GM12878 (cell line): Measurements from ENCODE around the gene LRRC37A3. TPM values are rescaled to one million over a fixed set of nuclear protein-coding genes. Genes with fewer than 3 reads are reported as not detected.

Experiments
- ATAC-seq: fragments of 200-7000 bp; cut with Tn5 transposase; 3 replicates; pipeline ENCODE4 v1.9.1; 2020; ENCODE audit warnings: mild to moderate bottlenecking, moderate library complexity
- BruUV-seq: library from RNA; stranded (reverse); fragments of 400-500 nt; replicated peaks from 2 replicates; lab custom pipeline; 2021; lab: Mats Ljungman, UMichigan
- CTCF ChIA-PET: fragments of 300-600 bp; sonication (Branson Sonifier 250); formaldehyde crosslinking; extraction: SDS; loops from one replicate; lab custom pipeline; 2021; ENCODE audit warnings: inconsistent platforms; lab: Yijun Ruan, JAX
- POLR2A ChIA-PET: fragments of 350-600 bp; formaldehyde crosslinking; extraction: SDS; loops from one replicate; lab custom pipeline; 2021; ENCODE audit warnings: inconsistent platforms; lab: Charles Lee
- RAD21 ChIA-PET: fragments of 300-600 bp; sonication (Branson Sonifier 250); formaldehyde crosslinking; loops from one replicate; lab custom pipeline; 2023; ENCODE audit warnings: antibody characterized with exemption; ENCODE audit not compliant: unreplicated experiment; lab: Charles Lee
- SMC1A ChIA-PET: fragments of 300-600 bp; sonication (Branson Sonifier 250); formaldehyde crosslinking; loops from one replicate; lab custom pipeline; 2023; ENCODE audit not compliant: unreplicated experiment, uncharacterized antibody; lab: Charles Lee
- DNase-seq: peaks from one replicate; pipeline ENCODE4 v3.0.0-alpha.2; 2011; ENCODE audit warnings: low read depth, low spot score
- FAIRE-seq: peaks from 3 replicates; lab custom pipeline; 2011; peaks lifted over from hg19 to GRCh38; lab: Jason Lieb, UNC
- H2AFZ ChIP-seq: 2 replicates; pipeline ENCODE4 v1.6.0; 2011; ENCODE audit warnings: low read depth, low read length, control low read depth; ENCODE audit not compliant: control insufficient read depth
- H3K27ac ChIP-seq: 2 replicates; pipeline ENCODE4 v1.5.1; 2011; ENCODE audit warnings: control low read depth; ENCODE audit not compliant: control insufficient read depth, insufficient read depth
- H3K27me3 ChIP-seq, 2 experiments: replicated peaks in 1 of 2; 2 replicates each; pipeline versions ENCODE4 v1.6.0 to v1.6.1; 2011; ENCODE audit warnings: low read length in 1 of 2; ENCODE audit not compliant: control insufficient read depth in 2 of 2, insufficient read depth in 2 of 2
- H3K36me3 ChIP-seq, 2 experiments: 2 replicates each; pipeline ENCODE4 v1.5.1; 2011; ENCODE audit warnings: low read length in 1 of 2; ENCODE audit not compliant: control insufficient read depth in 2 of 2, insufficient read depth in 2 of 2
- H3K4me1 ChIP-seq: 2 replicates; pipeline ENCODE4 v1.6.1; 2011; ENCODE audit warnings: mild to moderate bottlenecking, low read length, moderate library complexity, mixed read lengths; ENCODE audit not compliant: control insufficient read depth, insufficient read depth
- H3K4me2 ChIP-seq: 2 replicates; pipeline ENCODE4 v1.6.0; 2011; ENCODE audit warnings: control low read depth; ENCODE audit not compliant: control insufficient read depth, insufficient read depth
- H3K4me3 ChIP-seq: fragments of 200-600 bp; sonication (generic); 2 replicates; pipeline ENCODE4 v1.5.1; 2016
- H3K79me2 ChIP-seq: 2 replicates; pipeline ENCODE4 v1.6.0; 2011; ENCODE audit warnings: low read length; ENCODE audit not compliant: control insufficient read depth, insufficient read depth
- H3K9ac ChIP-seq: 2 replicates; pipeline ENCODE4 v1.8.0; 2011; ENCODE audit warnings: low read length, control low read depth, mixed read lengths; ENCODE audit not compliant: control insufficient read depth, insufficient read depth
- H3K9me3 ChIP-seq: replicated peaks from 3 replicates; pipeline ENCODE4 v1.5.1; 2011; ENCODE audit warnings: mild to moderate bottlenecking, low read length; ENCODE audit not compliant: control insufficient read depth, insufficient read depth
- H4K20me1 ChIP-seq: 2 replicates; pipeline ENCODE4 v1.6.0; 2011; ENCODE audit not compliant: control insufficient read depth, insufficient read depth
- BACH1 ChIP-seq: fragments of 450-650 bp; IDR thresholded peaks from 2 replicates; pipeline ENCODE4 v1.6.1; 2017; ENCODE audit warnings: mild to moderate bottlenecking, borderline replicate concordance
- CEBPB ChIP-seq, 2 experiments: fragments of 150-350 bp in 1 of 2; IDR thresholded peaks; 2 replicates each; pipeline ENCODE4 v1.6.1; 2012 to 2014; ENCODE audit warnings: low read depth in 2 of 2, low read length in 2 of 2, borderline replicate concordance in 1 of 2, inconsistent platforms in 1 of 2
- DPF2 ChIP-seq: fragments of 450-650 bp; IDR thresholded peaks from 2 replicates; pipeline ENCODE4 v1.6.1; 2017; ENCODE audit warnings: mild to moderate bottlenecking
- HDAC6 ChIP-seq: fragments of 200-600 bp; sonication (generic); IDR thresholded peaks from one replicate; pipeline ENCODE4 v1.8.0; 2017; ENCODE audit warnings: antibody characterized with exemption; ENCODE audit not compliant: unreplicated experiment
- IKZF2 ChIP-seq, 2 experiments: fragments of 450-650 bp; IDR thresholded peaks; 2 replicates each; pipeline ENCODE4 v1.6.1; 2017; ENCODE audit warnings: mild to moderate bottlenecking in 2 of 2, moderate library complexity in 2 of 2
- JUND ChIP-seq: IDR thresholded peaks from 2 replicates; pipeline ENCODE4 v1.6.1; 2012; ENCODE audit warnings: low read depth, mild to moderate bottlenecking, low read length, improper control_type of control experiment, moderate library complexity
- MAX ChIP-seq: IDR thresholded peaks from 2 replicates; pipeline ENCODE4 v1.6.1; 2012; ENCODE audit warnings: low read depth, low read length, improper control_type of control experiment
- NFYA ChIP-seq: IDR thresholded peaks from 2 replicates; pipeline ENCODE4 v1.6.1; 2011; ENCODE audit warnings: low read depth, mild to moderate bottlenecking, low read length, improper control_type of control experiment, borderline replicate concordance
- NFYB ChIP-seq: IDR thresholded peaks from 2 replicates; pipeline ENCODE4 v1.6.1; 2011; ENCODE audit warnings: low read depth, mild to moderate bottlenecking, low read length, improper control_type of control experiment, moderate library complexity; ENCODE audit not compliant: insufficient read depth
- NR2C2 ChIP-seq: IDR thresholded peaks from 2 replicates; pipeline ENCODE4 v1.6.1; 2011; ENCODE audit warnings: borderline replicate concordance, low read depth; ENCODE audit not compliant: control insufficient read depth, insufficient read length
- PAX5 ChIP-seq: IDR thresholded peaks from 2 replicates; pipeline ENCODE4 v1.6.1; 2011; ENCODE audit warnings: low read depth, low read length, borderline replicate concordance
- PBX3 ChIP-seq: IDR thresholded peaks from 2 replicates; pipeline ENCODE4 v1.6.1; 2011; ENCODE audit warnings: mild to moderate bottlenecking, low read depth, low read length, moderate library complexity; ENCODE audit not compliant: insufficient replicate concordance
- TARDBP ChIP-seq: IDR thresholded peaks from 2 replicates; pipeline ENCODE4 v1.6.1; 2016; ENCODE audit warnings: borderline replicate concordance
- TCF12 ChIP-seq: IDR thresholded peaks from 2 replicates; pipeline ENCODE4 v1.6.1; 2011; ENCODE audit warnings: low read depth, mild to moderate bottlenecking, low read length
- ZNF384 ChIP-seq: IDR thresholded peaks from 2 replicates; pipeline ENCODE4 v1.6.1; 2012; ENCODE audit warnings: low read depth, mild to moderate bottlenecking, low read length, improper control_type of control experiment, borderline replicate concordance
- ZNF687 ChIP-seq: fragments of 450-650 bp; IDR thresholded peaks from 2 replicates; pipeline ENCODE4 v1.6.1; 2017; ENCODE audit warnings: mild to moderate bottlenecking, moderate library complexity
- WGBS: methylation state at CpG from one replicate; pipeline ENCODE4 v1.1.6; 2016; ENCODE audit warnings: low lambda C conversion rate; ENCODE audit not compliant: insufficient replicate concordance, insufficient coverage; ENCODE audit errors: missing lambda C conversion rate; 5-methylcytosine and 5-hydroxymethylcytosine counted together
- in situ Hi-C: fragments of 300-500 bp; cut with MboI; formaldehyde crosslinking; loops from 9 replicates; pipeline ENCODE4 v1.14.3; 2018; ENCODE audit warnings: mixed read lengths
- intact Hi-C: fragments of 100-400 bp; cut with micrococcal nuclease; formaldehyde crosslinking; loops from one replicate; pipeline ENCODE4 v1.14.2; 2022; ENCODE audit not compliant: unreplicated experiment
- polyA plus RNA-seq, 11 experiments: library from polyadenylated mRNA; depleted of rRNA in 4 of 11; unstranded in 6 of 11; stranded (reverse) in 5 of 11; fragments of >200 nt; fragmentation: Nextera tagmentation in 4 of 11; fragmentation: Illumina TruSeq in 1 of 11; extraction: Ambion mirVana in 4 of 11; extraction: Trizol in 1 of 11; gene quantifications; 1 replicate in 1 of 11; 2 replicates in 10 of 11; pipeline versions ENCODE4 v1.2.1 to v1.2.3, GENCODE V29; 2011 to 2016; ENCODE audit warnings: inconsistent platforms in 2 of 11, missing spikeins in 2 of 11, low read depth in 1 of 11
- total RNA-seq, 4 experiments: library from RNA; depleted of rRNA in 3 of 4; stranded (reverse); fragments of >200 nt in 3 of 4; fragmentation: Illumina TruSeq in 1 of 4; extraction: Trizol in 1 of 4; gene quantifications; 2 replicates each; pipeline versions ENCODE4 v1.2.1 to v1.2.3, GENCODE V29; 2013 to 2021

The LRRC37A3 gene
- total and polyA plus RNA-seq, 10 of the 15 experiments (the other 5 are each of a cell fraction or from before 2014, with no cell fraction given), result 0.18 to 10.0 (median 2.7) TPM

GRCh38 chr17:64941761-64942160 lies 22.5 kb upstream of the LRRC37A3 start:
- ChIA-PET SMC1A (interaction anchor here (1.0 to 1.5 kb wide), 2 partner anchors 20 to 196 kb away, joined by 3 read pairs; no protein-coding TSS in a partner anchor), CTCF (interaction anchor here (0.8 to 1.7 kb wide), 11 partner anchors 10 to 522 kb away, joined by 3 to 6 read pairs (median 5); partner anchors contain the start of gene LRRC37A3), RAD21 (interaction anchor here (0.6 to 1.9 kb wide), 3 partner anchors 19 to 256 kb away, joined by 3 to 8 read pairs (median 4); no protein-coding TSS in a partner anchor), POLR2A (interaction anchor here (0.6 kb wide), 1 partner anchor 765 kb away, joined by 4 read pairs; no protein-coding TSS in a partner anchor)
- Histone ChIP-seq H3K9me3 (no peaks in the 10 kb centered on the region), H3K9ac (no peak overlapping the region), H3K27ac (no peak overlapping the region), H3K4me3 (no peak overlapping the region), H3K4me1 (peaks cover 9% of the 10 kb centered on the region), H2AFZ (no peak overlapping the region), H3K4me2 (no peak overlapping the region), H3K27me3 (no peaks in the 10 kb centered on the region), H4K20me1 (no peaks in the 10 kb centered on the region), H3K79me2 (no peaks in the 10 kb centered on the region), H3K36me3 (no peaks in the 10 kb centered on the region)
- FAIRE-seq (no peak), DNase-seq (no peak), ATAC-seq (no peak)
- BruUV-seq, result no TSS peak
- 30% methylated on average over 2 of the region's 2 CpGs for WGBS
- in situ Hi-C loops (loop anchor here (10.0 kb wide), 1 partner anchor 167 kb away; no protein-coding TSS in a partner anchor), intact Hi-C loops (no loop called here)
- TF ChIP-seq PBX3 (no peak), MAX (no peak), PAX5 (no peak), CEBPB (IDR thresholded peaks at IDR 0.05; ENCODE audit: borderline replicate concordance in 1 of 2, low read depth in 2 of 2, low read length in 2 of 2) (no peak), NFYB (no peak), ZNF687 (no peak), TCF12 (no peak), ZNF384 (no peak), DPF2 (no peak), JUND (no peak), BACH1 (no peak), HDAC6 (no peak), NFYA (no peak), NR2C2 (no peak), IKZF2 (IDR thresholded peaks at IDR 0.05) (no peak), TARDBP (no peak)
